Measurements from ENCODE around the gene PLEKHA1. TPM values are rescaled to one million over a fixed set of nuclear protein-coding genes. Genes with fewer than 3 reads are reported as not detected.

PLEKHA1 gene
- polyA plus RNA-seq, 4 donors, result 83.6 to 123 (median 87.5) TPM

DNA sequence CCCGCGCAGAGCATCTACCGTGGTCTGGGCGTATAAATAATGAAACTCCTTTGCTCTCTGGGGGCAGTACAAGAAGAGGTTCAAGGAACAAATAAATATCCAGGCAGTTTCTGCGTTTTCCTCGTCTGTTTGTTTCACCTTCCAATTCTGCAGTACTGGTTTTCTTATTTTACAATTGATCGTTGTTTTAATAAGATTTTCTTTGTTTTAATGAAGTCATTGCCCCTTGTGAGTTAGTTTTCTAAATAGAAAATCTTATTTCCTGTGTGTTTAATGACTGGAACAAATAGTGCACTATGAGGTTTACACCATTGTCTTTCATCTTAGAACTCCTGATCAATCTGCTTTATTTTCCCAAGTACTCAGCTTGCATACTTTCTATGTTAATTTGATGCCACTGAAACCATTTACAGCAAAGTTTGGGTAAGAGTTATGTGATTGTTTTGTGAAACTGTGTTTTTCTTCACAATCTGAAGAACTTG lies 1.2 kb downstream of the PLEKHA1 start:
- no peak for DNase-seq (ENCODE audit: low read depth in 4 of 4, low spot score in 2 of 4)

DNA sequence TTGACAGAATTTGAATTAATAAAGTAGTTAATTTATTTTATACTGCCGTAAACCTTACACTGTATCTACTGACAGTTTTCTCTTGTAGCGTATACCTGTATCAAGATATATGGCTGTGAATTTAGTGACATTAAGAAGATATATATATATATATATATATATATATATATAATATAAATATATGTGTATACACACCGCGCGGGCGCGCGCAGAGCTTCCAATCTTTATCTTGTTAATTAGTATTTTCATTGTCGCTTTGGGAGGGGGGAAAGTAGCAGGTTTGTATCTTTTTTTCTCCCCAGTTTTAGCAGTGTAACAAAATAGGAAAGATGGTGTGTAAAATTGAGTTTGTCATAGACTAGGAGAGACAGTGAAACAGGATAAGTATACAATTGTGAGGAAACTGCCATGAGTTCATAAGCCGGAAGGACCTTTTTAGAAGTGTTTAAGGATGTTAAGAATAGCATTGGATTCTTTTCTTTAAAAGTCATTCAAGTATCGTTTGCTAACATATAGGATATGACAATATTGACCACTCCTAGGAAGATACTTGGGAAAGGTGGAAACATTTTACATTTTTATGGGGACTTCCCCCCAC lies 2.0 kb downstream of the PLEKHA1 start:
- no peak for DNase-seq (ENCODE audit: low read depth in 4 of 4, low spot score in 2 of 4)

DNA sequence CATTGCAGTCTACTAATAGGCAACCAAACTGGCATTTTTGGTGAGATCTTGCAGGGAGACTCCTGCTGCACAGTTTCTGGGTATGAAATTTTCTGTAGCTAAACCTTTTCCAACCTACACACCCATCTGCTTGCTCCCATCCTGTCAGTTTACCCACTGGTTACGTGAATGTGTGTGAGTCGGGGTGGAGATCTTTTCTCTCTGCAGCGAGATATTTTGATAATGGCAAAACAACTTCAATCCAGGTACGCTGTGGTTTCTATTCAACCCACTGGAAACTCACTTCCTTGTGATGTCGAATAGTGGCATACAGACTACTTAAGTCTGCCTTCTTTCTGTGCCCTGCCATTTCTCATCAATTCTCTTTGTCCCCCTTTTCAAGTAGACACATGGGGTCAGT lies 4.5 kb downstream of the PLEKHA1 start:
- DNase-seq (ENCODE audit: low read depth in 4 of 4, low spot score in 2 of 4), result no peak

DNA sequence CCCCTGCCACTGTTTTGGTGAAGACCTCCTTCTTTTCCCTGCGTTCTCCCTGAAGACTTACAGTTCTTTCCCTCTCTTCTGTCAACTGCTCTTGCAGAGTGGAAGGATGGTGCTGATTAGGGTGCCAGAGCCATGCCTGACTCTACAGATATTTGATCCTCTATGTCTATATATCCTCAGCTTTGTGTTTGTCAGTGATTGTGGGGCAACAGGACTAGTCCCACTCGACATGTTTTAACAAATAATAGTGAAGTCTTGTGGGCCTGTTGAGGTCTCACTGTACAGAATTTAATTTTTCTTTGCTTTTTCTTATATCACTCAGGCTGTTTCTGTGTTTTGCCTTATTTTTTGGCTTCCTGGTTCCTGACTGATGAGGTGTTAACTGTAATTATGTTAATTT lies 5.0 kb downstream of the PLEKHA1 start:
- no peak for DNase-seq (ENCODE audit: low read depth in 4 of 4, low spot score in 2 of 4)

DNA sequence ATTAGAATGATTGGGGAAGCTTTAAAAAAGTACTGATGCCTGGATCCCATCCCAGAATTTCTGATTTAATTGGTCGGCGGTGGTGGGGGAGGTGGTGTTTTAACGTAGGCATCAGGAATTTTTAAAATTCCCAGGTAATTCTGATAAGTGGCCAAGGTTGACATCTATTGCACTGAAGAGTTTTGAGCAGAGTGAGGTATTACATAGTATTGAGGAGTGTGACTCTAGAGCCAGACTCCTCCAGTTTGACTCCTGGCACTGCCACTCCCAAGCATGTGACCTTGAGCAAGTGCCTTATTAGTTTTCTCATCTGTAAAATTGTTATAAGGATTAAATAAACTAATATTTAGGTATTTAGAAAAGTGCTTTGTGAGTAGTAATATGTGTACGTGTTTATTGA lies 6.2 kb downstream of the PLEKHA1 start:
- no peak for DNase-seq (ENCODE audit: low read depth in 4 of 4, low spot score in 2 of 4)

DNA sequence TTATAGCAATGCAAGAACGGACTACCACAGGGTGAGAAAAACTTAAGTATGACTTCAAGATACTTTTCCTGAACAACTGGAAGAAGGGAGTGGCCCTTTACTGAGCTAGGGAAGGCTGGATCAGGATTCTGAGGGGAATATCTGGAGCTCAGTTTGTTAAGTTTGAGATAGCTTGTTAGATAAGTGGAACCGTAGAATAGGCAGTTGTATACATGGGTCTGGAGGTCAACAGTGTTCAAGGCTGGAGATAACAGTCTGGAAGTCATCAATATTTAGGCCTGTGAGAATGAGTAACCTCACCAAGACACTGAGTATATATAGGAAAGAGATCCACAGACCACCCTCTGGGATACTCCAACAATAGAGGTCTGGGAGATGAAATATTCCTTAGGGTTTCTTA lies 7.2 kb downstream of the PLEKHA1 start:
- DNase-seq (ENCODE audit: low read depth in 4 of 4, low spot score in 2 of 4), result no peak

DNA sequence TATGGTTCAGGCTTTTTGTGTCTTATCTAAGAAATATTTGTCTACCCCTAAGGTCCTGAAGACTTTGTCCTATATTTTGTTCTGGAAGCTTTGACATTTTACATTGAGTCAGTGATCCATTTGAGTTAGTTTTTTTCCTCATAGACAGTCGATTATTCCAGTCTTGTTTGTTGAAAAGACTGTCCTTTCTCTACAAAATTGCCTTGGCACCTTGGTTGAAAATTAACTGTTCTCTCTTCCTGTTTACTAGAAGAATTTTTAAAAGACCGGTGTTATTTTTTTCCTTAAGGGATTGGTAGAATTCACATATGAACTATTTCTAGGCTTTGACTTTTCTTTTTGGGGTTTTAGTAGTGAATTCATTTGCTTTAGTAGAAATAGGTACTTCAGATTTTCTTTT lies 12.0 kb downstream of the PLEKHA1 start:
- no peak for DNase-seq (ENCODE audit: low read depth in 4 of 4, low spot score in 2 of 4)

DNA sequence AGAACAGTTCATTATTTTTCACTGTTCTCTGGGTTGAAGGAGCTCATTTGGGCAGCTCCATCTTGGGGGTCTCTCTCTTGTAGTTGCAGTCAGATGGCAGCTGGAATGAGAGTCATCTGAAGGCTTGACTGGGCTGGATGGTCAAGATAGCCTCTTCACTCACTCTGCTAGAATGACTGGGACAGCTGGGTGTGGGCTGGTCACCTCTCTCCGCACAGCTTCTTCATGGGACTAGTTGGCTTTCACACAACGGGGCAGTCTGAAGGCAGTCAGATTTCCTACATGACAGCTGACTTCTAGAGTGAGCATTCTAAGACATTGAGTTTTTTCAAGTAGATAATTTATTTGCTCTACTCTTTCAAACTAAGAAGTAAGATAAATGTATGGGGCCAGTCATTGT lies 13.1 kb downstream of the PLEKHA1 start:
- no peak for DNase-seq (ENCODE audit: low read depth in 4 of 4, low spot score in 2 of 4)

DNA sequence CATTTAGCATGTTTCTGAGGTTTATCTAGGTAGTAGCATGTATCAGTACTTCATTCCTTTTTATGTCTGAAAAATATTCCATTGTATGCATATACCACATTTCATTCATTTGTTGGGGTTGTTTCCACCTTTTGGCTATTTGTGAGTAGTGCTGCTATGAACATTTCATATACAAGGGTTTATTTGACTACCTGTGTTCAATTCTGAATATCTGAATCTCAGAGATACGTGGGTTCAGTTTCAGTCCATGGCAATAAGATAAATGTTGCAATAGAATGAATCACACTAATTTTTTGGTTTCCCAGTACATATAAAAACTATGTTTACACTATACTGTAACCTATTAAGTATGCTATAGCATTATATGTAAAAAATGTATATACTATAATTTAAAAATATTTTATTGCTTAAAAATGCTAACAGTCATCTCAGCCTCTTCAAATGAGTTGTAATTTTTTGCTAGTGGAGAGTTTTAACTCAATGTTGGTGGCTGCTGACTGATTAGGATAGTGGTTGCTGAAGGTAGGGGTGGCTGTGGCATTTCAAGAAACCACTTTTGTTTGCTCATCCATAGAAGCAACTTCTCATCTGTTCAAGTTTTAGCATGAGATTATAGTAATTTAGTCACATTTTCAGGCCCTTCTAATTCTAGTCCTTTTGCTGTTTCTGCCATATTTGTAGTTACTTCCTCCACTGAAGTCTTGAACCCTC lies 13.9 kb downstream of the PLEKHA1 start:
- DNase-seq (ENCODE audit: low read depth in 4 of 4, low spot score in 2 of 4), result no peak

DNA sequence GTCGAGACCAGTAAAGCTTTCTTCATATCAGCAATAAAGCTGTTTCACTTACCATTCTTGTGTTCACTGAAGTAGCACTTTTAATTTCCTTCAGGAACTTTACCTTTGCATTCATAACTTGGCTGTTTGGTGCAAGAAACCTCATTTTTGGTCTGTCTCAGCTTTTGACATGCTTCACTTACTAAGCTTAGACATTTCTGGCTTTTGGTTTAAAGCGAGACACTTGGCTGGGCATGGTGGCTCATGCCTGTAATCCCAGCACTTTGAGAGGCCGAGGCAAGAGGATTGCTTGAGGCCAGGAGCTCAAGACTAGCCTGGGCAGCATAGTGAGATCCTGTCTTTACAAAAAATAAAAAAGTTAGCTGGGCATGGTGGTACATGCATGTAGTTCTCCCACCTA lies 15.8 kb downstream of the PLEKHA1 start:
- no peak for DNase-seq (ENCODE audit: low read depth in 4 of 4, low spot score in 2 of 4)

DNA sequence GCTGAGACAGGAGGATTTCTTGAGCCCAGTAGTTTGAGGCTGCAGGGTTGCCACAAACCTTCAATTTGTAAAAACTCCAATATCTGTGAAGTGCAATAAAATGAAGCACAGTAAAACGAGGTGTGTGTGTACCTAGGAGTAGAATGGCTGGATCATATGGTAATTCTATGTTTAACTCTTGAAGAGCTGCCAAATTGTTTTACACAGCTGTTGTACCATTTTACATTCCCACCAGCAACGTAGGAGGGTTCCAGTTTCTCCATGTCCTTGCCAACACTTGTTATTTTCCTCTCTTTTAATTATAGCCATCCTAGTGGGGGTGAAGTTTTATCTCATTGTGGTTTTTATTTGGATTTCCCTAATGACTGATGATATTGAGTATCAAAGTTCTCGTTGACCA lies 16.2 kb downstream of the PLEKHA1 start:
- no peak for DNase-seq (ENCODE audit: low read depth in 4 of 4, low spot score in 2 of 4)

DNA sequence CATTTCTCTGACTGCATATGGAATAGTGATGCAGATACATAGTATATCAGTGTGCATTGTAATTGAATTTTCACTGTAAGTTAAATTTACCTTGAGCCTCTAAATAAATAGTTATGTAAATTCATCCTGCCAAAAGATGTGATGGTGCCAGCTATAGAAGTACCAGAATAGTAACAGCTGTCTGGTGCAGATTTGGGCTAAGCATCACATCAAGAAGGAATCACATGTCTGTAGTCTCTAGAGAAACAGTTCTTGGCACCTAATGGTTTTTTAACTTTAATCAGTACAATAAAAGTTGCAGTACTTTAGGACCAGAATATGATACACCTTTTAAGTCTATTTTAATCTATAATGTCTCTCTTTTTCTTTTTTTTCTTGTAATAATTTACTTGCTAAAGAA lies 17.4 kb downstream of the PLEKHA1 start:
- DNase-seq (ENCODE audit: low read depth in 4 of 4, low spot score in 2 of 4), result no peak

DNA sequence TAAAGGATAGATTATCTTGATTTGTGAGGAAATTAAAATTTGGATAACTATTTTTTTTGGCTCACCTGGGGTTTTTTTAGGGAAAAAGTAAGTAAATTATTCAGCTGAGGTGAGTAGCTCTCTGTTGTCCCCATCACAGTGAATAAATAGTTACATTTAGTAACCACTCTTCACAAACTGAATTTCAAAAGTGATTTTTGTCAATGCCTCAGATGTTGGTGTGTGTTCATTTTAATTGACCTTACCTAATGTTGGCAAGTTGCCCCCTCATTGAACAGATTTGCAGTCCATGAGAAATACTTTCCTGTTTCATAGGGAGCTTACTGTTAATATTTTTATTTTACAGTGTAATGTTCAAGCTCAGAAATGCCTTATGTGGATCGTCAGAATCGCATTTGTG lies 18.3 kb downstream of the PLEKHA1 start:
- no peak for DNase-seq (ENCODE audit: low read depth in 4 of 4, low spot score in 2 of 4)

DNA sequence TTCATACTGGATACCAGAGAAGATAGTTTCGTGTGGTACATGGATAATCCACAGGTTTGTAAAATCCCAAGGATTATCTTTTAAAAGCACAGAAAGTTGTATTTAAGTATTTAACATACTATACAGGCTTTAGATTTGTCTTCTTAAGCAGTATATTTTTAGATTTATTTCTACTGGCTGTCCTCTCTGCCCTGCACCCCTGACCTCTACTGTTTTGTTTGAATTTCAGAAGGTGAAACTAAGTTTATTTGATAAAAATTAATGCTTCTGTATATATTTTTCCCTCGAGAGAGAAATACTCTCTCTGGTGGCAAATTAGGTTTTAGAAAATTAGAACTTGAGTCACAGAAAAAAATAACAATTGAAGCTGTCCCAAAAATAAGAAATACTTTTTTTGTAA lies 18.8 kb downstream of the PLEKHA1 start:
- DNase-seq (ENCODE audit: low read depth in 4 of 4, low spot score in 2 of 4), result no peak

DNA sequence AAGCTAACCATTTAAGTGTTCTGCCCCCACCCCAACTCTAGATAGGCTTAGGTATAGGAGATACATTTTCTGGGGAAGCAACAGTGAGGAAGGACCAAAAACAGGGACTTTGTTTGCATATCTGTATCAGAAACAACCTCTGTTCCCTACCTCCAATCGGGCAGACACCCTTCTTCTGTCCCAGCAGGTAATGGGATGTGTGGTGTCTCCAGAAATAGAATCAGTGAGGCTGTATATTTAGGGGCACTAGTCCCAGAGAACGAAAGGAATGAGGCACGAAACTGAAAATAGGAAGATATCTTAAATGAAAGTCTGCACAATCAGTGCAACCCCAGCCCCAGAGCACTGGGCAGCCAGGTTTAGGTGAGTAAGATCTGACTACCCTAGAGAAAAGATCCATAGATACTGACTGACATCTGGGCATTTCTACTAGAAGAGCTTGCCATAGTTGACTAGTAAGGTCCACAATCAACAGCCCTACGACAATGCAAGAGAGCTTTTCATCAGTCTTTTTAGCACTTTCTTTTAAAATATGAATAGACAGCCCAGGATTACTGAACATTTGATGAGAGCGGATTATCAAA lies 28.1 kb downstream of the PLEKHA1 start:
- no peak for DNase-seq (ENCODE audit: low read depth in 4 of 4, low spot score in 2 of 4)

DNA sequence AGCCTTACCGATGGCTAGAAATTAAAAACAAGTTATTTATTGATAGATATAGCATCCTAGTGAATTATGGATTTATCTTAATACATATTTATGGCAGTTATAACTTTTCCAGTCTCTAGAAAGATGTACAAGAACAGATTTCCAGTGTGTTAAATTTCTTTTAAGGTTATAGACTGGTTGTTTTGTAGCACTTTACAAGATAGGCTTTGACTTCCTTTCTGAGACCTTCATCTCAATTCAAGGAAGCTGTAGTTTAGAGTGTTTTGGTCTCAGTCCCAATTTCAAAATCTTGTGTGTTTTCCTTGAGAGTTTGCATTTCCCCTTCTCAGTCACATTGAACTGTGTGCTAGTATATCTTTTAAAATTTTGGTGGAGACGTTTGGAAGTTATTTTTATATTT lies 30.1 kb downstream of the PLEKHA1 start:
- no peak for DNase-seq (ENCODE audit: low read depth in 4 of 4, low spot score in 2 of 4)

DNA sequence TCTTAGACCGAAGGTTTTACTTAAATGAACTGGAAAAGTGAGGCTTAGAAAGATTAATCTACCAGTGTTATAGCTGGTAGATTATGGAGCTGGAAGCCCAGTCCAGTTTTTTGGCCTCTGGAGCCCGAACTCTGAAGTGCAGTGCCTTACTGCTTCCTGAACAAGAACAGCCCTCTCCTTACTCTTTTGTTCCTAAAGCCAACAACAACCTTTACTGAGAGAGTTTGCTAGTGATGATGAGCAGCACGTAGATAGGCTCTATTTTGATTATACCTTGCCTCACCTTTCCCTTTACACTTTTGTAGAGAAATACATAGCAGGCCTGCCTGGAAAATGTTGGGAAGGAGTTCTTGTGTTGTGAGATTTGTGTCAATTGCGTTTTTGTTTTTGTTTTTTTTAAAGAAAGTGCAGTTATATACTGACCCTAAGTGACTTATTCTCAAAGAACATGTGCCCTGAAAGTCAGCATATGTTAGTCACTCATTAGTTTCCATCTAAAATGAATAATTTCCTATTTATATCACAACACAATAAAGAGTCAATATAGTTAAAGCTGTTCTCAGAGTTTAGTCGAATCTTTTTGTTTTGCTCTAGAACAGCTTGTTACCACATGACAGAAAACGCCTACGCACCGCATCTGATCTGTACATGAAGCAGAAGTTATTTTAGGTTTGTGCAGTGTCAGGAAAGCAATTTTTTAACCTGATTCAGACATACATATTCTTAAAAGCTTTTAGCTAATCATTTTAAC lies 33.0 kb downstream of the PLEKHA1 start:
- no peak for DNase-seq (ENCODE audit: low read depth in 4 of 4, low spot score in 2 of 4)

DNA sequence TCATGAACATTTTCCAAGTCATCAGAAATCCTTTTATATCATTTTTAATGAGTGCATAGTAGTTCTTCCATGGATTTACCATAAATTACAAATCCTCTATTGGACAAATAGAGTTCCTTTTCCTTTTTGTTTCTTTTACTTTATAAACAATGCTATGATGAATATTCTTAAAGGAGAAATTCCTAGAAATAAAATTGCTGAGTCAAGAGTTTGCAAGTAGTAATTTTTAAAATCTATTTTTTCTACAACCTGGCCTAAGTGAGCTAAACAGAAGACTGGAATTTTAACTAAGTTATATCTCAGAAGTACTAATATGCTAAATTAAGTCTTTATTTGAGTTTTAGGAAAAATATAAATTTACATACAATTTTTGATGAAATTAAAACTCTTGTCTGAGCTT lies 38.8 kb downstream of the PLEKHA1 start:
- no peak for DNase-seq (ENCODE audit: low read depth in 4 of 4, low spot score in 2 of 4)

DNA sequence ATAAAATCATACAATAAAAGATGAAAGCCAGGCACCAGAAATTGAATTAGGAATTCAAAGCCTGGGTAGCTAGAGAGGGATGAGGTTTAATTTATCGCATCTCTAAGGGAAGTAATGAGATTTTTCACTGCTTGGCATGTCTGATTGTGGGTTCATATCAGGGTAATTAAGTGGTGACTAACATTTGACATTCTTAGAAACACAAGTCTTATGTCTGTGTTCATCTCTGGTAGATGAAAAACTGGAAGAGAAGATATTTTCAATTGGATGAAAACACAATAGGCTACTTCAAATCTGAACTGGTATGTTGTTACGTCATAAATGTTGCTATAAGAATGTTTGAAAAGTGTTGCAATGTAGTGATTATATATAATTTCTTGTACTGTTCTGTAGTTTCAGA lies 43.2 kb downstream of the PLEKHA1 start:
- no peak for DNase-seq (ENCODE audit: low read depth in 4 of 4, low spot score in 2 of 4)

DNA sequence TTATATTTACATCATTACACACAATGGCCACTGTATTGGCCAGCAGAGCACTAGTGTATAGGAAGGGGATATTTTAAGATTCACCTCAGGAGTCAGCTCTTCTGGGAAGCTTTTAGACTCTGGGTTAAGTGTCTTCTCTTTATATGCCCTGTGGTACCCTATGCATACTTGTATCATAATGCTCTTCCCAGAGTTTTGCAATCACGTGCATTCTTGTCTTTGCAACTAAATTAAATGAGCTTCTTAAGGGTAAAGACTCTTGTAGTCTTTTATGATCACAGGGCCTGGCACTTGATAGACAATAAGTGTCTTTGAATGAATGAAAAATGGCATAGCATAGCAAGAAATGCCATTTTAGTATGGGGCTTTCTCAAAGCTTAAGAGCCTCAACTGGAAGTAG lies 44.5 kb downstream of the PLEKHA1 start:
- no peak for DNase-seq (ENCODE audit: low read depth in 4 of 4, low spot score in 2 of 4)

DNA sequence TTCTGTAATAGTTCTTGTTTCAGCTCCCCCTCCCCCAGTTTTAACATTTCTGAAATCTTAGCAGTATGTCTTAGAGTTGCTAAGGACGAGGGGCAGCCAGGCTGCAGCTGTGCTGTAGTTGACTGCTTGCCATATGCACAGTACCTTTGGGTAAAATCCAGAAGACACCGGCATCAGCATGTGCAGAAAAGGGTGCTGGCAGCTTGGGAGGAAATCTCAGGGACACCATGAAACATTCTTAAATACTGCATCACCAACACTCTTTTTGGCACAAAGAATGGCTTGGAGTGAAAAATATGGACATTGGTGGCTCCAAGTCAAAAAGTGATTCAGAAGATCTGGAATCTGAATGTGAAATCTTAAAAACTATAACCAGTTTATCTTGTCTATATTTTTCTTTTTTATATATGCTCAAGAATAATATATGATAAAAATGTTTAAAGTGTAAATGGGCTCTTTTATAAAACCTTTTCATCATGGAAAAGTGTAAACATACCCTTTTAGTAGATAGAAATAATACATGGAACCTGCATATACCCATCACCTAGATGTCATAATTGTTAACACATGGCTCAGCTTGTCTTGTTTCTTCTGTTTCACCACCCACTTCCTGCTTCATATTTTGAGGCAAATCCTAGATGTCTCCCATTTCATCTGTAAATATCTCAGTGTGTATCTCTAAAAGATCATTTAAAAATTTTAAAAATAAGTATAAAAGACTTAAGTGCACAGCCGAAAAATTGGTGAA lies 45.5 kb downstream of the PLEKHA1 start:
- DNase-seq (ENCODE audit: low read depth in 4 of 4, low spot score in 2 of 4), result no peak
